Stomach (tissue), 4 donors: ENCODE measurements around the gene HEBP2.

Source experiments
- EP300 ChIP-seq: sonication (generic); formaldehyde crosslinking; IDR thresholded peaks from one replicate; pipeline ENCODE4 v1.6.1; 2017; ENCODE audit warnings: antibody characterized with exemption
- POLR2A ChIP-seq, 4 donors: fragments of 450-650 bp; IDR thresholded peaks; one replicate each; pipeline ENCODE4 v1.6.1; 2016; ENCODE audit warnings: antibody characterized with exemption in 4 of 4, control low read depth in 2 of 4, mild to moderate bottlenecking in 1 of 4, moderate library complexity in 1 of 4
- POLR2AphosphoS5 ChIP-seq, 3 donors: sonication (generic); formaldehyde crosslinking; IDR thresholded peaks; one replicate each; pipeline ENCODE4 v1.6.1; 2016; ENCODE audit warnings: antibody characterized with exemption in 3 of 3
- TF ChIP-seq, protein P1 (sequence below), 7 experiments: fragments of 450-650 bp in 4 of 7; fragments of 200-600 bp in 3 of 7; sonication (generic) in 3 of 7; IDR thresholded peaks; one replicate each; pipeline ENCODE4 v1.5.1; 2016 to 2019; ENCODE audit warnings: antibody characterized with exemption in 7 of 7, control low read depth in 2 of 7, mild to moderate bottlenecking in 1 of 7

DNA sequence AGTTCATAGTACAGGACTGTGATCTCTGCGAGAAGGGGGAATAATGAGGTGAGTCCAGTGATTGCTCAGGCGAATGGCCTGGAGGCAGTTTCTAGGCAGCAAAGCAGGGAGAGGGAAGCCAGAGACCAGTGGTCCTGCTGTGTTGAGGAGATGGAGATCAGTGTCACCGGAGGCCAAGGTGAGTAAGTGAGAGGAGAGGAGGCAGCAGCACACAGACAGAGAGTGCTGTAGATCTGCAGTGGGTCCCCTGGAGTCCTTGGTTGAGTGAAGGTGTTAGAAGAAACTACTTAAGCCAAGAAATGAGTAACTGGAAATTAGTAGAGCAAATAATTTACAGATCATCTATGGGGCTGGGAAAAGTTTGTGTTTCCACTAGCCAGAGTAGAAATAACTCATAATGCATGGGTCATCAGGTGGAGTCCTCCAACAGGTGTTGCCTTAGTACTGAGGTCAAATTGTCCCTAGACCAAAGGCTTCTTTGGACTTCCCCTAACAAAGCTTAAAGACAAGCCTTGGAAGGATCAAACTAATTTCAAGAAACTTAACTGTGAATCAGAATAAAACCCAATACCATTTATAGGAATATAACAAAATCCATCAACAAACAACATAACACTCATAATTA, 13.6 kb downstream of the HEBP2 start:
- TF ChIP-seq, protein P1, sequence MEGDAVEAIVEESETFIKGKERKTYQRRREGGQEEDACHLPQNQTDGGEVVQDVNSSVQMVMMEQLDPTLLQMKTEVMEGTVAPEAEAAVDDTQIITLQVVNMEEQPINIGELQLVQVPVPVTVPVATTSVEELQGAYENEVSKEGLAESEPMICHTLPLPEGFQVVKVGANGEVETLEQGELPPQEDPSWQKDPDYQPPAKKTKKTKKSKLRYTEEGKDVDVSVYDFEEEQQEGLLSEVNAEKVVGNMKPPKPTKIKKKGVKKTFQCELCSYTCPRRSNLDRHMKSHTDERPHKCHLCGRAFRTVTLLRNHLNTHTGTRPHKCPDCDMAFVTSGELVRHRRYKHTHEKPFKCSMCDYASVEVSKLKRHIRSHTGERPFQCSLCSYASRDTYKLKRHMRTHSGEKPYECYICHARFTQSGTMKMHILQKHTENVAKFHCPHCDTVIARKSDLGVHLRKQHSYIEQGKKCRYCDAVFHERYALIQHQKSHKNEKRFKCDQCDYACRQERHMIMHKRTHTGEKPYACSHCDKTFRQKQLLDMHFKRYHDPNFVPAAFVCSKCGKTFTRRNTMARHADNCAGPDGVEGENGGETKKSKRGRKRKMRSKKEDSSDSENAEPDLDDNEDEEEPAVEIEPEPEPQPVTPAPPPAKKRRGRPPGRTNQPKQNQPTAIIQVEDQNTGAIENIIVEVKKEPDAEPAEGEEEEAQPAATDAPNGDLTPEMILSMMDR (IDR thresholded peaks at IDR 0.05), result no peak
- TF ChIP-seq POLR2AphosphoS5 (IDR thresholded peaks at IDR 0.05), result no peak
- no peak for TF ChIP-seq POLR2A (IDR thresholded peaks at IDR 0.05)
- no peak for TF ChIP-seq EP300
